HepG2 (cell line): ENCODE results near the gene DPP6. TPM values are rescaled to one million over a fixed set of nuclear protein-coding genes. Genes with fewer than 3 reads are reported as not detected.

Experiments used
- ATAC-seq: fragments of 200-7000 bp; cut with Tn5 transposase; 3 replicates; pipeline ENCODE4 v1.9.1; 2020; ENCODE audit warnings: mild to moderate bottlenecking, moderate library complexity
- BruUV-seq: library from RNA; stranded (reverse); fragments of 400-500 nt; replicated peaks from 2 replicates; lab custom pipeline; 2021; lab: Mats Ljungman, UMichigan
- CTCF ChIA-PET: fragments of 300-600 bp; formaldehyde crosslinking; extraction: SDS; loops from one replicate; lab custom pipeline; 2021; ENCODE audit warnings: low total read pairs, inconsistent platforms, low intra/inter-chr PET ratio; lab: Yijun Ruan, JAX
- POLR2A ChIA-PET: fragments of 350-600 bp; sonication (Branson Sonifier 250); formaldehyde crosslinking; loops from one replicate; lab custom pipeline; 2020; ENCODE audit warnings: antibody characterized with exemption, inconsistent platforms; lab: Yijun Ruan, JAX
- DNase-seq: peaks from one replicate; pipeline ENCODE4 v3.0.0-alpha.2; 2015; ENCODE audit warnings: low spot score
- FAIRE-seq: peaks from 3 replicates; lab custom pipeline; 2011; peaks lifted over from hg19 to GRCh38; lab: Jason Lieb, UNC
- H2AFZ ChIP-seq: one replicate; pipeline ENCODE4 v1.6.1; 2011; ENCODE audit warnings: low read length, inconsistent platforms
- H3K27ac ChIP-seq: fragments of 300-600 bp; 3 replicates; pipeline ENCODE4 v1.8.0; 2011; ENCODE audit warnings: mixed run types, mild to moderate bottlenecking, mixed read lengths, low read length, inconsistent platforms; ENCODE audit not compliant: insufficient read depth; ENCODE audit errors: extremely low read length
- H3K27me3 ChIP-seq, 2 experiments: fragments of 200-600 bp in 1 of 2; 2 replicates in 1 of 2; 3 replicates in 1 of 2; pipeline versions ENCODE4 v1.6.0 to v1.8.0; 2011; ENCODE audit warnings: low read length in 2 of 2, mild to moderate bottlenecking in 2 of 2, moderate library complexity in 2 of 2, inconsistent platforms in 1 of 2; ENCODE audit not compliant: insufficient read depth in 2 of 2, control insufficient read depth in 1 of 2
- H3K36me3 ChIP-seq, 2 experiments: fragments of 200-600 bp in 1 of 2; replicated peaks in 1 of 2; 2 replicates in 1 of 2; 3 replicates in 1 of 2; pipeline versions ENCODE4 v1.5.1 to v1.8.0; 2011; ENCODE audit warnings: low read length in 2 of 2, inconsistent platforms in 1 of 2; ENCODE audit not compliant: insufficient read depth in 2 of 2, control insufficient read depth in 1 of 2
- H3K4me1 ChIP-seq: 2 replicates; pipeline ENCODE4 v1.5.1; 2012; ENCODE audit warnings: low read length, inconsistent platforms; ENCODE audit not compliant: insufficient read depth
- H3K4me2 ChIP-seq: 2 replicates; pipeline ENCODE4 v1.6.0; 2011; ENCODE audit warnings: low read depth, low read length, inconsistent platforms
- H3K4me3 ChIP-seq, 3 experiments: fragments of 200-600 bp in 1 of 3; sonication (generic), shearing (Covaris generic) in 1 of 3; replicated peaks in 1 of 3; 2 replicates each; pipeline ENCODE4 v1.5.1; 2011 to 2016; ENCODE audit warnings: low read length in 3 of 3, inconsistent platforms in 2 of 3, low read depth in 2 of 3, mild to moderate bottlenecking in 2 of 3, control low read depth in 1 of 3, mixed read lengths in 1 of 3; ENCODE audit not compliant: insufficient read depth in 1 of 3
- H3K79me2 ChIP-seq: one replicate; pipeline ENCODE4 v1.6.1; 2011; ENCODE audit warnings: low read length, inconsistent platforms; ENCODE audit not compliant: insufficient read depth
- H3K9ac ChIP-seq: 2 replicates; pipeline ENCODE4 v1.6.0; 2011; ENCODE audit warnings: mild to moderate bottlenecking, low read depth, low read length, inconsistent platforms; ENCODE audit not compliant: insufficient read depth
- H3K9me3 ChIP-seq: 2 replicates; pipeline ENCODE4 v1.5.1; 2012; ENCODE audit warnings: mild to moderate bottlenecking, low read length
- H4K20me1 ChIP-seq: 2 replicates; pipeline ENCODE4 v1.6.0; 2011; ENCODE audit warnings: inconsistent platforms, mild to moderate bottlenecking, low read length, moderate library complexity; ENCODE audit not compliant: insufficient read depth
- GZF1 ChIP-seq: sonication (generic); formaldehyde crosslinking; IDR thresholded peaks from 2 replicates; pipeline ENCODE4 v1.5.1; 2020; ENCODE audit warnings: mild to moderate bottlenecking, missing genetic modification reagents
- MTA1 ChIP-seq: sonication (generic); formaldehyde crosslinking; IDR thresholded peaks from 2 replicates; pipeline ENCODE4 v1.4.0; 2020; ENCODE audit warnings: missing genetic modification reagents, mild to moderate bottlenecking, borderline replicate concordance
- RBM22 ChIP-seq: fragments of 200-400 bp; formaldehyde crosslinking; optimal IDR thresholded peaks from 2 replicates; pipeline ENCODE3; 2017; ENCODE audit warnings: mild to moderate bottlenecking, low read length, moderate library complexity
- ZNF251 ChIP-seq: sonication (generic); formaldehyde crosslinking; IDR thresholded peaks from 2 replicates; pipeline ENCODE4 v1.9.0; 2021; ENCODE audit warnings: mild to moderate bottlenecking, missing genetic modification reagents
- ZNF629 ChIP-seq: sonication (generic); formaldehyde crosslinking; conservative IDR thresholded peaks from 2 replicates; pipeline ENCODE4 v1.5.0; 2020; ENCODE audit warnings: missing genetic modification reagents
- ZNF737 ChIP-seq: sonication (generic); formaldehyde crosslinking; IDR thresholded peaks from 2 replicates; pipeline ENCODE4 v1.5.0; 2020; ENCODE audit warnings: missing genetic modification reagents, mild to moderate bottlenecking, borderline replicate concordance
- WGBS: methylation state at CpG from one replicate; pipeline ENCODE4 v1.1.6; 2017; ENCODE audit warnings: low lambda C conversion rate; 5-methylcytosine and 5-hydroxymethylcytosine counted together
- in situ Hi-C: cut with HindIII; loops from 2 replicates; pipeline ENCODE4 v1.10.0; 2017; ENCODE audit warnings: low pct_unique_long_range_greater_than_20kb; ENCODE audit not compliant: extremely low pct_ligation_motif_present
- intact Hi-C: fragments of 100-400 bp; cut with micrococcal nuclease; formaldehyde crosslinking; loops from one replicate; pipeline ENCODE4 v1.10.0; 2022; ENCODE audit not compliant: unreplicated experiment
- polyA plus RNA-seq, 8 experiments: library from polyadenylated mRNA; depleted of rRNA in 3 of 8; stranded (reverse) in 7 of 8; unstranded in 1 of 8; fragments of >200 nt; fragmentation: Illumina TruSeq in 4 of 8; extraction: Trizol in 4 of 8; gene quantifications; 2 replicates each; pipeline versions ENCODE4 v1.2.1 to v1.2.3, GENCODE V29; 2011 to 2016; ENCODE audit warnings: low read depth in 4 of 8, missing spikeins in 1 of 8, mixed read lengths in 1 of 8; ENCODE audit not compliant: insufficient read depth in 1 of 8
- total RNA-seq, 5 experiments: library from RNA; depleted of rRNA; stranded (reverse); fragments of >200 nt; fragmentation: Illumina TruSeq; extraction: Trizol; gene quantifications; 2 replicates each; pipeline ENCODE4 v1.2.3, GENCODE V29; 2016; ENCODE audit warnings: low read depth in 1 of 5

DPP6 gene
- total and polyA plus RNA-seq, 2 of the 13 experiments (the other 11 are each of a cell fraction or from before 2014, with no cell fraction given), result not detected

DNA sequence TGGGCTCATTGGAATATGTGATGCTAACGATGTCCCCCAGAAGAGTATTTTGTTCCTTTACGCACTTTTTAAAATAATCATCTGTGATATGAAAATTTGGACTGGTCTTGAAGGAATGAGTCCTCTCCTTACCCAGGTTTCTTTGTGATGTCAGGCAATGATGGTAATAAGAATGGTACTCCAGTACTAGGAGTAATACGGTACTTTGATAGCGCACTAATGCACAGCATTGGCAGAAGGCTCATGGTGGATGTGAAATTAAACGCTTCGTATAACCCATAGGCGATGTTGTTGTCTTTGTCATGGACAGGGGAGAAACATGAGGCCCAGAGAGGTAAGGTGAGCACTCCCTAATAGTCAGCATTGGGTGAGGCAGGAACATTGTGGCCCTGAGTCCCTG is 125.4 kb downstream of the DPP6 start:
- intact Hi-C loops, result no loop called here
- Histone ChIP-seq H4K20me1 (no peaks in the 10 kb centered on the region), H2AFZ (no peak overlapping the region), H3K4me3 (no peak overlapping the region), H3K27me3 (peaks cover 0 to under 1% of the 10 kb centered on the region in 2 experiments; a peak in 1 of 5 replicates), H3K4me2 (no peak overlapping the region), H3K27ac (no peak overlapping the region), H3K79me2 (no peaks in the 10 kb centered on the region), H3K36me3 (no peaks in the 10 kb centered on the region), H3K9ac (no peak overlapping the region), H3K9me3 (no peaks in the 10 kb centered on the region), H3K4me1 (no peaks in the 10 kb centered on the region)
- WGBS, result 10% methylated on average over 7 of the region's 7 CpGs
- FAIRE-seq, result no peak
- ChIA-PET CTCF (no interaction called here), POLR2A (no interaction called here)
- ATAC-seq, result no peak
- in situ Hi-C loops, result no loop called here
- no peak for DNase-seq
- no TSS peak for BruUV-seq
- TF ChIP-seq ZNF629 (no peak), GZF1 (CRISPR knock-in tag) (peak; percentile 95; the same call in 1 of the 2 replicates)

DNA sequence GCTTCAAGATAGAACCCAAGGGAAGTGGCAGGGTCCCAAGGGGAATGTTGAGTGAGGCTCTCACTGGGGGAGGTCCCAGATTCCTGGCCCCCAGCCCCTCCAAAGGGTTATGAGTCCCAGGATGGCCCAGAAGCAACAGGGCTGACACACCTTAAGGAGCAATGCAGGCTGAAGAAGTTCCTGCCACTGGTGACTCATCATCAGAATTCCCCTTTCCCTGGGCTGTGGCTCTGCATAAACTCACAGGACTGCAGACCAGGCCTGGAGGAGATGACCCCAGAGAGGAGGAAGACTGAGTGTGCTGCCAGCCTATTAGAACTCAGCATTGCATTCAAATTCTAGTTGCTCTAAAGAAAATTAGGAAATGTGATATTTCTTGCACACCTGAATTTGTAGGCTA is 126.7 kb downstream of the DPP6 start:
- H3K27me3 ChIP-seq, result peaks cover 0 to 4% of the 10 kb centered on the region in 2 experiments; a peak in 1 of 5 replicates
- H3K4me2 ChIP-seq, result no peak overlapping the region
- intact Hi-C loops (no loop called here), in situ Hi-C loops (no loop called here)
- H3K4me1 ChIP-seq, result no peaks in the 10 kb centered on the region
- no peaks in the 10 kb centered on the region for H3K36me3 ChIP-seq
- no peaks in the 10 kb centered on the region for H3K9me3 ChIP-seq
- TF ChIP-seq ZNF737, result no peak
- no peak for TF ChIP-seq MTA1 (CRISPR knock-in tag)
- no peak for TF ChIP-seq RBM22
- no peak for TF ChIP-seq ZNF251 (CRISPR knock-in tag)
- no peak overlapping the region for H3K9ac ChIP-seq
- DNase-seq (no peak), ATAC-seq (no peak), FAIRE-seq (no peak)
- no peak overlapping the region for H2AFZ ChIP-seq
- no peak overlapping the region for H3K27ac ChIP-seq
- ChIA-PET POLR2A (no interaction called here), CTCF (no interaction called here)
- no TSS peak for BruUV-seq
- H3K79me2 ChIP-seq, result no peaks in the 10 kb centered on the region
- no peak overlapping the region for H3K4me3 ChIP-seq
- H4K20me1 ChIP-seq, result no peaks in the 10 kb centered on the region
